HG03342 (cell line): ENCODE measurements around the gene CCDC71.

Source experiments
- ATAC-seq: cut with Tn5 transposase; IDR thresholded peaks from one replicate; pipeline ENCODE4 v1.9.1; 2021; ENCODE audit warnings: mild to moderate bottlenecking, moderate library complexity; ENCODE audit not compliant: unreplicated experiment

The CCDC71 gene

GRCh38 chr3:49165771-49166751, at the start of gene CCDC71:
TSS of gene CCDC71 (minus strand) at chr3:49166331. CDS start at chr3:49164208, 2,123 bp downstream.
- ATAC-seq = peak; percentile 68

- ATAC-seq = no peak
These were observed 47.9 kb upstream of the CCDC71 start for GRCh38 chr3:49213998-49214397.

DNA sequence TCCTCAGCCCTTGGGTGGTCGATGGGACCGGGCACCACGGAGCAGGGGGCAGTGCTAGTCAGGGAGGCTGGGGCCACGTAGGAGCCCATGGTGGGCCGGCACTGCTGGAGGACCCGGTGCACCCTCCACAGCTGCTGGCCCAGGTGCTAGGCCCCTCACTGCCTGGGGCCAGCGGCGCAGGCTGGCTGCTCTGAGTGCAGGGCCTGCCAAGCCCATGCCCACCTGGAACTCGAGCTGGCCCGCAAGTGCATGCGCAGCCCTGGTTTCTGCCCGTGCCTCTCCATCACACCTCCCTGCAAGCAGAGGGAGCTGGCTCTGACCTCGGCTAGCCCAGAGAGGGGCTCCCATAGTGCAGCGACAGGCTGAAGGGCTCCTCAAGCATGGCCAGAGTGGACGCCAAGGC, 47.4 kb upstream of the CCDC71 start:
- no peak for ATAC-seq

DNA sequence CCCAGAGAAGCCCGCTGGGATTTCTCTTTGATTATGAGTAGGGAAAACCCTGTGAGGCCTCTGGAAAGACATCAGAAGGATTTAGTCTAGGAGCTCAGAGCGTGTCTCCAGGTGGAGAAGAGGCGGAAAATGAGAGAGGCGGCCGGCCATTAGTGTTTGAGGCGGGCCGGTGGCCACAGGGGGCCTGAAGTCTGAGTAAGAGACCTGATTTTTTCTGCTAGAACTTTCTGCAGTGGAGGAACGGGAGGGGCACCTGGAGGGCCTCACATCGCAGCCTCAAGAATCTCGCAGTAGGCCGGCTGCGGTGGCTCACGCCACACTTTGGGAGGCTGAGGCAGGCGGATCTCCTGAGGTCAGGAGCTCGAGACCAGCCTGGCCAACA, 33.8 kb upstream of the CCDC71 start:
- no peak for ATAC-seq

GRCh38 chr3:49199239-49199899, 33.2 kb upstream of the CCDC71 start:
- ATAC-seq = no peak

DNA sequence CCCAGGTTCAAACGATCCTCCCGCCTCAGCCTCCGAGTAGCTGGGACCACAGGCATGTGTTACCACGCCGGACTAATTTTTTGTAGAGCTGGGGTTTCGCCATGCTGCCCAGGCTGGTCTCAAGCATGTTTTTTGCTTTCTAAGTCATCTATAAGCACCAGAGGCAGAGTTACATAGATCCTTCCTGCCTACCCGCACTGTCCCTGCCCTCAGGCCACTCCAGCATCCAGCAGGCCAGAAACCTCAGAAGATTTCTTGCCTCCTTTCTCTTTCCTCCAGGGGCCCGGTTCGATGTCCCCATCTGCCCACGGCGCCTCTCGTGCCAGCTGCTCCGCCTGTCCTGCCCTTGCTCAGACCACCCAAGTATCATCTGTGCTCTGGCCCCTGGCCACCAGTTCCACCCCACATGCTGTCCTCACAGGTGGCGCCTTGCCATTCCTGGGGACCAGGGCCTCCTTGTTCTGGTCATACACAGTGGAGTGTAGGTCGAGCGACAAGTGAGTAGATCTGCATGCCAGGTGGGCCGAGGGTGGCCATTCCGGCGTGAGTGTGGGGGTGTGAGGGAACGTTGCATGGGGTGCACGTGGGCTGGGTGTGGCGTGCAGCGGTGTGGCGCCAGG, 32.6 kb upstream of the CCDC71 start:
- no peak for ATAC-seq

DNA sequence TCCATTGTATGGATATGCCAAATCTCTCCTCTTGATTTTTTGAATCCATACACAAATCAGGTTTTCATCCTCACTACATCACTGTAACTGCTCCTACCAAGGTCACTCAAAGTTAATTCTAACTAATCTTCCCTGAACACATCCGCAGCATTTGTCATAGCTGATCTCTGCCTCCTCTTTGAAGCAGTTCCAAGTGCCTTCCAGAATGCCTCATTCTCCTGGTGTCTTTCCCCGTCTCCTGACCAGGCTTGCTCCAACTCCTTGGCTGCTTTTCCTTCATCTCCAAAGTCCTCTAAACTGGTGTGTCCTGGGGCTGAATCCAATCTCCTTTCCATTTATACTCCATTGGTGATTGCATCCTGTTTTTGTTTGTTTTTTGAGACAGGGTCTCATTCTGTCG, 32.0 kb upstream of the CCDC71 start:
- no peak for ATAC-seq

DNA sequence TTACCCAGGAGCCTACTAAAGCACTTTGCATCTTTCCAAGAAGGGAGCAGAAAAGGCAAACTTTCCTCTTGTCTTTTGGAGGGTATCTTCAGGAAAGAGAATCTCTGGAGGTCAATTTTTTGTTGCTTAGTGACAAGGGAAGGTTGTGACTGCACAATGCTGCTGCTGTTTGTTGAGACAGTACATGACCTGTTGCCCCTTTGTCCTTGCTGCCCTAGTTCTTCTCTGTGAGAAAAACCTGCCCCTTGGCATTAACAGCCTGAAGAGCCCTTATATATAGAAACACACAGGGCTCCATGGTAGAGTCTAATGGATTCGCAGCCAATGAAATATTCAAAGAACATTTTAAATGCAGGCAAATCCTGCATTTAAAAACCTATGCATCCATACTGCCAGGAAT, 25.6 kb upstream of the CCDC71 start:
- no peak for ATAC-seq

- ATAC-seq = no peak
These were observed 17.7 kb upstream of the CCDC71 start for GRCh38 chr3:49183873-49184272.

DNA sequence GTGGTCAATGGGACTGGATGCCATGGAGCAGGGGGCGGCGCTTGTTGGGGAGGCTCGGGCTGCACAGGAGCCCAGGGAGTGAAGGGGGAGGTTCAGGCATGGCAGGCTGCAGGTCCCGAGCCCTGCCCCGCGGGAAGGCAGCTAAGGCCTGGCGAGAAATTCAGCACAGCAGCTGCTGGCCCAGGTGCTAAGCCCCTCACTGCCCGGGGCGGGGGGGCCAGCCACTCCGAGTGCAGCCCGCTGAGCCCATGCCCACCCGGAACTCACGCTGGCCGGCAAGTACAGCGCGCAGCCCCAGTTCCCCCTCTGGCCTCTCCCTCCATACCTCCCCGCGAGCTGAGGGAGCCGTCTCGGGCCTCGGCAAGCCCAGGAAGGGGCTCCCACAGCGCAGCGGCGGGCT, 16.6 kb upstream of the CCDC71 start:
- no peak for ATAC-seq

DNA sequence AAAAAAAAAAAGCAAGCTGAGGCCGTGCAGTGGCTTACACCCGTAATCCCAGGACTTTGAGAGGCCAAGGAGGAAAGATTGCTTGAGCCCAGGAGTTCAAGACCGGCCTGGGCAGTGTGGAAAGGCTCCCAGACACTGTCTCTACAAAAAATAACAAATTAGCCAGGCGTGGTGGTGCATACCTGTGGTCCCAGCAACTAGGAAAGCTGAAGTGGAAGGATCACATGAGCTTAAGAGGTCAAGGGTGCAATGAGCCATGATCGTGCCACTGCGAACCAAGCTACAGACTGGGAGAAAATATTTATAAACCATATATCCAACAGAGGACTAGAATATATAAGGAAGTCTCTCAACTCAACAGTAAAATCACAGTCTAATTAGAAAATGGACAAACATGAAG, 15.2 kb upstream of the CCDC71 start:
- no peak for ATAC-seq

DNA sequence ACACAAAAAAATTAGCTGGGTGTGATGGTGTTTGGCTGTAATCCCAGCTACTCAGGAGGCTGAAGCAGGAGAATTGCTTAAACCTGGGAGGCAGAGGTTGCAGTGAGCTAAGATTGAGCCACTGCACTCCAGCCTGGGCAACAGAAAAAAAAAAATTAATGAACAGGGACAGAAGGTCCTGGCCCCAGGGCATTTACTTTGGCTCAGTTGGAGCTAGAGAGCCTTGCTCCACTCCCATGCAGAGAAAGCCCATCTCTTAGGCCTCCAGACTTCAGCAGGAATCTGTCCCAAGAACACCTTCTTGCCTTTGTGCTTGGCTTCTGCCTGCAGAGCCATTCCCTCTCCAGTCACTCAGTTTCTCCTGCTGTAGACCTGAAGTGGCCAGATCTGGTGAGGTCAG, 14.0 kb upstream of the CCDC71 start:
- ATAC-seq = no peak

DNA sequence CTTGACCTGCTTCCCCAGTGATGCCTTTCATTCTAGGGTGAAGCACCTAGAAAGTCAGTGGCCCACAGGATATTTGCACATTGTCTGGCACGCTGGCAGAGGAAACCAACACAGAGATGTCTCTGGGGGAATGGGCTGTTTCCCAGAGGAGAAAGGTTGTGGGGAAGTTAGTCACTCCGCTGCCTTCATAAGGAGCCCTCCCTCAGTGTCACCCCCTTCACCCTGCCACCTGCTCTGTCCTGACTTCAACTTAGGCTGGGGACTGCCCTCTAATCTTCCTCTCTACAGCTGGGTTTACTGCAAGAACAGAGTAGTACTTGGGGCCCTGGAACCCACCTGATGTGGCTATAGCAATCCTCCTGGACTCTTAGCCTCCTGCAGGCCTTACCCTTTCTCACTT, 10.9 kb upstream of the CCDC71 start:
- ATAC-seq = no peak

DNA sequence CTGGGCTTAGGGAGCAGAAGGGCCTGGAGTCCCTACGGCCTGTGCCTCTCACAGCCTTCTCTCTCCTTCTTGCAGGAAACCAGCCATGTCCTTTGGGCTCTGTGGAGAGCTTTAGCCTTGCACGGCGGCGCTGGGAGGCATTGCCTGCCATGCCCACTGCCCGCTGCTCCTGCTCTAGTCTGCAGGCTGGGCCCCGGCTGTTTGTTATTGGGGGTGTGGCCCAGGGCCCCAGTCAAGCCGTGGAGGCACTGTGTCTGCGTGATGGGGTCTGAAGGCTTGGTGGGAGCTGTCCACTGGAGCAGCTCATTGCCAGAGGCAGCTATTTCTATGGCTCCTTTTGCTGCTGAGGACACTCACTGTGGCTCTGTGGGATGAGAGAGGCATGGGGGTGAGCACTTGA, 9.4 kb upstream of the CCDC71 start:
- ATAC-seq = no peak

GRCh38 chr3:49174397-49174985, 8.4 kb upstream of the CCDC71 start:
- ATAC-seq = no peak

DNA sequence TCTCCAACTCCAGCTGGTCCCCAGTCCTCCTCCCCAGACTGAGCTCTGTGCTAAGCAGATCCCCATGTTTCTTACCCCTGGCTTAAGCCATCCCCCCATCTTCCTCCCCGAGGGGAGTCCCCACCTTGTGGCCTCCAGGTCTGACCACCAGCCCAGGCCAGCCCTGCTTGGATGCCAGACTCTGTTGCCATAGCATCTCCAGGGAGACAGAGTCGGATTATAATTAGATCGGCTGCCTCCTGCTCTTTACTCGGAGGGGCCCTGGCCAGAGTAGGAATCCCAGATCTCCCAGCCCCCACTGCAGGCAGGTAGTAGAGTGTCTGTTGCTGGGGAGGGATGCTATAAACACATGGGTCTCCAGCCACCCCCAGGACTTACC, 7.7 kb upstream of the CCDC71 start:
- no peak for ATAC-seq

- ATAC-seq = no peak
These were observed 7.1 kb upstream of the CCDC71 start for GRCh38 chr3:49173116-49173791.

GRCh38 chr3:49172551-49173041, 6.5 kb upstream of the CCDC71 start:
- no peak for ATAC-seq

GRCh38 chr3:49171775-49172500, 5.8 kb upstream of the CCDC71 start:
- no peak for ATAC-seq
